Skeletal muscle cell (primary cell): ENCODE results near the gene CDC25C.
"Not testable (repeated sequence)": the region's sequence is repeated elsewhere in the genome, so short reads cannot be mapped to it uniquely, and the experiment has no call there.

Experiments
- DNase-seq: peaks from one replicate; pipeline ENCODE4 v3.0.0-alpha.2; 2010; ENCODE audit warnings: low read depth
- H3K4me3 ChIP-seq: 2 replicates; pipeline ENCODE4 v1.5.1; 2011; ENCODE audit warnings: low read depth, mild to moderate bottlenecking, control low read depth, low read length, moderate library complexity

CDC25C gene

GRCh38 chr5:138349852-138350562 lies 18.4 kb upstream of the CDC25C start:
- no peak overlapping the region for H3K4me3 ChIP-seq
- peak; percentile 59 for DNase-seq

GRCh38 chr5:138346889-138347288 lies 15.3 kb upstream of the CDC25C start:
- no peak overlapping the region for H3K4me3 ChIP-seq
- DNase-seq, result no peak

- DNase-seq, result no peak
- no peak overlapping the region for H3K4me3 ChIP-seq
Observed at GRCh38 chr5:138344887-138345622, 13.5 kb upstream of the CDC25C start.

- no peak for DNase-seq
- H3K4me3 ChIP-seq, result peak overlapping the region; percentile 65
Observed at GRCh38 chr5:138340008-138340407, 8.4 kb upstream of the CDC25C start.

- DNase-seq, result no peak
- peak overlapping the region; percentile 65 for H3K4me3 ChIP-seq
Observed at GRCh38 chr5:138339464-138339863, 7.9 kb upstream of the CDC25C start.

GRCh38 chr5:138339091-138339456 lies 7.5 kb upstream of the CDC25C start:
- DNase-seq, result no peak
- H3K4me3 ChIP-seq, result peak overlapping the region; percentile 65

GRCh38 chr5:138338411-138339090 lies 6.9 kb upstream of the CDC25C start:
- H3K4me3 ChIP-seq, result peak overlapping the region; percentile 65
- no peak for DNase-seq

- peak; percentile 76 for DNase-seq
Observed at GRCh38 chr5:138337685-138338410, 6.2 kb upstream of the CDC25C start, which contains the start of gene FAM53C. Gene FAM53C (plus strand): TSS chr5:138338266. CDS start chr5:138341336, 3,070 bp downstream.

GRCh38 chr5:138336952-138337684 lies 5.5 kb upstream of the CDC25C start:
- peak overlapping the region; percentile 65 for H3K4me3 ChIP-seq
- peak; percentile 43 for DNase-seq

More at GRCh38 chr5:138337685-138338410, 6.2 kb upstream of the CDC25C start, which contains the start of gene FAM53C:
- peak within 1 kb of the TSS; percentile 65 for H3K4me3 ChIP-seq

- DNase-seq, result no peak
Observed at GRCh38 chr5:138334867-138335447, 3.4 kb upstream of the CDC25C start.

GRCh38 chr5:138330813-138331448 lies 673 bp downstream of the CDC25C start:
- peak overlapping the region; percentile 77 for H3K4me3 ChIP-seq
- no peak for DNase-seq

More at GRCh38 chr5:138334867-138335447, 3.4 kb upstream of the CDC25C start:
- H3K4me3 ChIP-seq, result no peak overlapping the region

- H3K4me3 ChIP-seq, DNase-seq: not testable (repeated sequence)
Observed at GRCh38 chr5:138318211-138318610, 13.4 kb downstream of the CDC25C start.

- no peak for DNase-seq
- no peak overlapping the region for H3K4me3 ChIP-seq
Observed at GRCh38 chr5:138316355-138316754, 15.2 kb downstream of the CDC25C start.

GRCh38 chr5:138315751-138316278 lies 15.8 kb downstream of the CDC25C start:
- H3K4me3 ChIP-seq, result no peak overlapping the region
- no peak for DNase-seq

GRCh38 chr5:138305797-138306196 lies 25.8 kb downstream of the CDC25C start:
- no peak overlapping the region for H3K4me3 ChIP-seq
- DNase-seq, result no peak

- no peak for DNase-seq
- no peak overlapping the region for H3K4me3 ChIP-seq
Observed at GRCh38 chr5:138303372-138303771, 28.2 kb downstream of the CDC25C start.

GRCh38 chr5:138289296-138289695 lies 42.3 kb downstream of the CDC25C start:
- DNase-seq, result no peak
- H3K4me3 ChIP-seq, result no peak overlapping the region

- no peak overlapping the region for H3K4me3 ChIP-seq
- DNase-seq, result no peak
Observed at GRCh38 chr5:138287246-138287645, 44.4 kb downstream of the CDC25C start.
